Stimulated activated naive CD4-positive, alpha-beta T cell treated with Interleukin-2 at 50 U/mL for 16 hours (primary cell): ENCODE data around the gene DCAF12.
"Not testable (repeated sequence)": the region's sequence is repeated elsewhere in the genome, so short reads cannot be mapped to it uniquely, and the experiment has no call there.

ENCODE experiments used
- DNase-seq: peaks from one replicate; lab custom pipeline; 2025; lab: John Stamatoyannopoulos, UW

DCAF12 gene

DNA sequence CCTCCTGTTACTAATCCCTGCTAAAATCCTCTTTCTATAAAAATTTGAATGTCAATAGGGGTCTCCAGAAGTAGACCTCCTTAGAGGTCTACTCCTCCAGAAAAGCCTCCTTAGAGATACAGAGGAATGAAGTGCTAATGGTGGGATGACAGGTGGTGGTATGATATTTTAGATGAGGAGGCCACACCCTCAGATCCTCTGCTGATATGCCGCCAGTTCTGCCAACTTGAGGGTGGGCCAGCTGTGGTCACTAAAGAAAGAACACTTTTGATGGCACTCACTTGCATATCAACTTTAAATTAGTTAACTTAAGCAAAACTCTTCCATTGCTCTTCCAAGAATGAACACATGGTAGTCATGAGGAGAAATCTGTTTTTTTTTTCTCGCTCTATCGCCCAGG, 61.0 kb downstream of the DCAF12 start:
- no peak for DNase-seq

GRCh38 chr9:34059954-34060353, 66.5 kb downstream of the DCAF12 start:
- DNase-seq, result no peak

- DNase-seq, result no peak
These were observed 67.2 kb downstream of the DCAF12 start for GRCh38 chr9:34059281-34059680.

GRCh38 chr9:34049630-34050384, 76.7 kb downstream of the DCAF12 start:
- DNase-seq, result no peak

- DNase-seq, result peak; percentile 96
These were observed 77.5 kb downstream of the DCAF12 start, which contains the start of gene UBAP2 for GRCh38 chr9:34048727-34049629. UBAP2 (minus strand) TSS chr9:34048887; CDS start chr9:34017148, 31,739 bp downstream.

- peak; percentile 34 for DNase-seq
These were observed 78.4 kb downstream of the DCAF12 start for GRCh38 chr9:34047864-34048726.

DNA sequence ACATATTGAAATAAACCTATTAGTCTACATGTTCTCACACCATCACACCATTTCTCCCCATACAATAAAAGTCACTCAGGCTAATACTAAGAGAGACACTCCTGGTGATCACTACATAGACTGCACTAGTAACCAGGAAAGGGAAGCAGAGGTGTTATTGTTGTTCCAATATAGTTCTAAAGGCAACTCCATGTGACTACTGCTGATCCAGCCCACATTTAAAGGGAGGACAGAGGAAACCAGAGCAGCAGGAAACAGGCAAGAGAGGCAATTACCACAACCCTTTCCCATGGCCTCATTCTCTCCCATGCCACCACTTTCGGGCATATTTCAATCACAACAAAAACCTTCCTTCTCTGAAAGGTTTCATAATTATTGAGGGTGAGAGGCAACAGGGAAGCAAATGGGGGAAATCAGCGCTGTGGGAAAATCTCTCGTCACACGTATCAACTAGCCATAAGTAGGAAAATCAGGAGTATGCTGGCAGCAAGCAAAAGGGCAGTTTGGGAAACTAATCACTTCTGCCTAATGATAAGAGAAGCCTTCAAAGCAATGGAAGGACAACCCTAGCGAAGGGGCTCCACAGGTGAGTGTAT, 79.6 kb downstream of the DCAF12 start:
- no peak for DNase-seq

GRCh38 chr9:34045903-34046302, 80.6 kb downstream of the DCAF12 start:
- no peak for DNase-seq

GRCh38 chr9:34042074-34042473, 84.4 kb downstream of the DCAF12 start:
- not testable (repeated sequence) for DNase-seq

GRCh38 chr9:34038851-34039250, 87.6 kb downstream of the DCAF12 start:
- not testable (repeated sequence) for DNase-seq

- DNase-seq, result no peak
These were observed 88.9 kb downstream of the DCAF12 start for GRCh38 chr9:34037626-34038025.

DNA sequence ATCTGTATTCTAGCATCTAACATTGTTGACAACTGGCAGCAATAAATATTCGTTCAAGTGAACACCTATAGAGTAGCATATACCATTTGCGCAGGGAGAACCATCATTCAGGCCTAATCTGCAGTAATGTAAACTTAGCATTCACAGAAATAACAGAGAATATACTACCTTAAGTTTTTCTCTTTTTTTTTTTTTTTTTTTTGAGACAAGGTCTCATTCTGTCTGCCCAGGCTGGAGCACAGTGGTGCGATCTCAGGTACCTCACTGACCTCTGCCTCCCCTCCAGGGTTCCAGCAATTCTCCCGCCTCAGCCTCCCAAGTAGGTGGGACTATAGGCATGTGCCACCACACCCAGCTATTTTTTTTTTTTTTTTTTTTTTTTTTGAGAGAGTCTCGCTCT, 89.9 kb downstream of the DCAF12 start:
- DNase-seq, result no peak
